GM18907 (cell line): ENCODE data around the gene EXOC6B.

Experiments used
- ATAC-seq: cut with Tn5 transposase; IDR thresholded peaks from one replicate; pipeline ENCODE4 v1.9.1; 2021; ENCODE audit warnings: mild to moderate bottlenecking, moderate library complexity; ENCODE audit not compliant: unreplicated experiment

The EXOC6B gene

GRCh38 chr2:72128843-72129227 is 697.0 kb downstream of the EXOC6B start:
- ATAC-seq: no peak

GRCh38 chr2:72128059-72128842 is 697.6 kb downstream of the EXOC6B start:
- no peak for ATAC-seq

GRCh38 chr2:72127401-72128058 is 698.3 kb downstream of the EXOC6B start:
- no peak for ATAC-seq

GRCh38 chr2:72126186-72127100 is 699.4 kb downstream of the EXOC6B start:
- no peak for ATAC-seq
